DMS 273 (cell line): ENCODE measurements around the gene DUSP15.
A peak's percentile ranks its signal among the peaks of the same experiment; 100 is the strongest.
"Not testable (repeated sequence)": the region's sequence is repeated elsewhere in the genome, so short reads cannot be mapped to it uniquely, and the experiment has no call there.

Experiments
- DNase-seq: peaks from one replicate; lab custom pipeline; 2025; ENCODE audit not compliant: unreplicated experiment; lab: John Stamatoyannopoulos, UW

Gene DUSP15

DNA sequence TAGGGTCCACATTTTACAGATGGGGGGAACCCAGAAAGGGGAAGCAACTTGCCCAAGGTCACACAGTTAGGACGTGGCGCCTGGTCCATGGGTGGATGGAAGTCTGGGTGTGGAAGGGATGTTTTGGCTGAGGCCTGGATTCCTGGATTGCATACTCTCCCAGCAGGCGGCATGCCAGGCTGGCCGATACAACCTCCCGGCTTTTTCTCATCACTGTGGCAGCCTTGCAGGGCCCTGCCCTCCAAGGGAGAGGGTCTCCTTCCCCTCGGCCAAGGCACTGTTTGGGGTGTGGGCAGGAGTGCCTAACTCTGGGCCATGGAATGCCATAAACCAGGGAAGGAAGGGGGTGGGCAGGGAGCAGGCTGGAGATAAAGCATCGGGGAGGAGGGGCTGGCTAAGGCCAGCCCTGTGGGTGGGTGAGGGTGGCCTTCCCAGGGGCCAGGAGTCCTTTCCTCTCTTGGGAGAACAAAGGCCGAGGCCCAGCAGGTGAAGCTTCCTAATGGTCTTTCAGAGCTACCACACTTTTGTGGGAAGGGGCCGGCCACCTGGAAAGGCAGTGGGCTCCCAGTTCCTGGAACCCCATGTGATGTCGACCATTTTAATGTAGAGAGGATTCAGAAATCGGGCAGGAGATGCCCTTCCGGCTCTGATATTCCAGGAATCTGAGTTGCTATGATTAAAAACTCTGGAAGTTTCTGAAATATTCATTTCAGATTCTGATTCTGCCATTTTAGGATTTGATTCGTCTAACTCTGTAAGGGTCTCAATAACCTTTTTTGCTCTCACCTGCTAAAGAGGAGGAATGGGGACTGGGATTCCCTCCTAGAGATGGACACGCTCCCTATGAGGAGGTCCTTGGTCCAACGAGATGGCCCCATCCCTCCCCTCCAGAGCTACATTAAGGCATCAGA lies 29.2 kb downstream of the DUSP15 start:
- no peak for DNase-seq

- DNase-seq = no peak
Measured at GRCh38 chr20:31839782-31840487, 30.4 kb downstream of the DUSP15 start.

DNA sequence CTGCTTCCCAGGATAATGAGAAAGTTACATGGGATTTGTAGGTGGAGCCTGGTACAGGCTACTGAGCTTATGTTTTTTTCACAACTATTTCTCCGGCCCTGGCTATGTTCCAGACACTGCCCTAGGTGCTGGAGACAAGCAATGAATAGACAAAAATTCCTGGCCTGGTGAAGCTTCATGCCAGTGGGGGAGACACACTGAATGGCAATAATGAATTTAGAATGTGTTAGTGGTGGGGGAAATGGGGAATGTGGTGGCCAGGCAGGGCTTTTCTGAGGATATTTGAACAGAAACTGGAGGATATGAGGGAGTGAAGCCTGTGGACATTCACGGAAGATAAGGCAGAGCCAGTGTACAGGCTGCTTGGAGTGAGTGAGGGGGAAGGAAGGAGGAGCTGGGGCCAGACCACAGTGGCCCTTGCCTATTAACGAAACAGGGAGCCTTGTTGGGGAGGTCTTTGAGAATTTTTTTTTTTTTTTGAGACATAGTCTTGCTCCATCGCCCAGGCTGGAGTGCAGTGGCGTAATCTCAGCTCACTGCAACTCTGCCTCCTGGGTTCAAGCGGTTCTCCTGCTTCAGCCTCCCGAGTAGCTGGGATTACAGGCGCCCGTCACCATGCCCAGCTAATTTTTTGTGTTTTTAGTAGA lies 31.6 kb downstream of the DUSP15 start:
- DNase-seq = no peak

DNA sequence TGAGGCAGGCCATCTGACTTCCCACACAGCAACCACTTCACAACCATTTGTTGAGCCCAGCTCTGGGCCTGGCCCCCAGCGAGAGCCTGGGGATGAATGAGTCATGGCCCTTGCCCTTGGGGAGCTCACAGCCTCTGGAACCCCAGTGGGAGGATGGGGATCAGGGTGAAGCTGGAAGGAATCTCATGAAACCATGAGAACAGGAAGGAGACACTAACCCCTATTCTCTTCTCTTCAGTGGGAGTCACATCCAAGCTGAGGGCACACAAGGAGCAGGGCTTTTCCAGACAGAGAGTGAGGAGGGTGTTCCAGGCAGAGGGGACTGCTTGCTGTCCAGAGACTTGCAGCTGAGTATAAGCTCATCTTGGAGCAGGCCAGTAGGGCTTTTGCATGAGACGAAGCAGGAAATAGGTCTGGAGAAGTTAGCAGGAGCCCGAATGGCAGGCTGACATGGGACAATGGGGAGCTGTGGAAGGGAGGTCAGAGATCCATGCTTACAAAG lies 32.4 kb downstream of the DUSP15 start:
- no peak for DNase-seq

GRCh38 chr20:31836853-31837608 lies 33.3 kb downstream of the DUSP15 start:
- DNase-seq = no peak

DNA sequence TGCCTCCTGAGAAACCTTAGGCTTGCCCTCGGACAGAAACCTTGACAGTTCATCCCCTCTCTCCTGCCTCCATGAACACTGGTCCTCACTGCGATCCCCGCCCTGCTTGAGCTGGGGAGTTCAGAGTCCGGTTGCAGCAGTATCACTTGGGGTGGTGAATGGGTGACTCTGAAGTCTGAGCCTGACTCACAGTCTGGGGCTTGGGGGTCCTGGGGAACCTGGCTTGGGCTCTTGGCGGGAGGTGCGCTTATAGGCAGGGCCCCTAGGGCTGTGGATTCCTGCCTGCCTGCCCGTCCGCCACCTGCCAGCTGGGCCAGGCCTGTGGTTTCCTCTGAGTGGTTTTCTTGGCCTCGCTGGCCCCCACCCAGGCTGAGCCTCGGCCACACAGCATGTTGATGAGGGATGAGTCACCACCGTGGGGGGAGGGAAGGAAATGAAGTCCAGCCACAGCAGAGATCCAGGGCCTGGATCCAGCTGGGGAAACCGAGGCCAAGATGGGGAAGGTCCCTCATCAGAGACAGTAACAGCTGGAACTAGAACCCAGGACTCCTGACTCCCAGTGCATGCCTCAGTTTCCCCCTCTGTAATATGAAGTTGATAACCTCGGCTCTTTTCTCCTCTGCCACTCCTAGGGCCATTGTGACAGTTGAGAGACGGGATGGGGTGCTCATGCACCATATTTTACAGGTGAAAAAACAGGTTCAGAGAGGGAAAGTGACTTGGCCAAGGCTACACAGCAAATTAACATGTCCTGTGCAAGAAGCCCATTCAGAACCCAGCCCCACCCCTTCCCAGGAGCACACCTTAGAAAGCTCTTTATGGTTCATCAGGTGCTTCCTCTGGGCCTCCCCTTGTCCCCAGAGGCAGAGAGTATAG lies 34.1 kb downstream of the DUSP15 start:
- DNase-seq = peak; percentile 82

DNA sequence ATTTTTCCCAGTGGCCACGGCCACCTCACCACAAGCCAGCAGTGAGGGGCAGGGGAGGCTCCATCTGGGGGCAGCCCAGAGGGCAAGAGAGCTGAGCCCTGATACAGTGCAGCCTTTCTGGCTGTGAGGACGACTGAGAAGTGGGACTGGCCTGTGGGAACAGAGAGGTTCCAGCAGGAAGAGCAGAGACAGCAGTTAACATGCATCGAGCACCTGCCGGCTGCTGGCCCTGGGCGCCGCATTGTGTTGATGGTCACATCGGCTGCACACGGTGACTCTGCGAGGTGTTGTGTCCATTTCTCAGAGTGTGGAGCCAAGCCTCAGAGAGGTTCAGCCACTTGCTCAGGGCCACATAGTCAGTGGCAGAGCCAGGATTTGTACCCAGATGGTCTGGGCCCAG lies 34.8 kb downstream of the DUSP15 start:
- DNase-seq = no peak

DNA sequence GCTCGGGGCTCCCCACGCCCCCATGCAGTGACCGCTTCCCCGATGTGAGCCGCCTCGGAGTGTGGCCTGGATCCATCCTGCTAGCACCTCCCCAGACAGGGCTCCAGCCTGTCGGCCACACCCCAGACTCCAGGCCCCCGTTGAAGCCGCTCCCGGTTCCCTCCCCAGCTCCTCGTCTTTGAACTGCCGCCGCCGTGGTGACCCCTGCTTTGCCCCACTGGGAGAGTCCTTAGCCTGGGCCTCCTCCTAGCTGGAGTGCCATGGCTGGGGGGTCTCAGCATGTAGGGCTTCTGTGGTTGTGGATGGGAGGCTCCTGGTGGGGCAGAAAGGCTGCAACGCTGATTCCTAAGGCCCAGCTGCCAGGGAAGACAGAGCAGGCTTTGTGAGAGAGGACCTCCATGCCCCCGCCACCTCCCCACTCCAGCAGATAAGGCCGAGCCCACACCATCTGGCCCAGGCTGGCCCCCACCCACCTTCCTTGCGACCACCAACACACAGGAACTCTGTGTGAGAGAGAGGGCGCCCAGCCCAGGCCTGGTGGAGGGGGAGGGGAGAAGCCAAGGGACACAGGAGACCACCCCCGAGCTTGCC lies 36.3 kb downstream of the DUSP15 start:
- no peak for DNase-seq

- DNase-seq = peak; percentile 79
Measured at GRCh38 chr20:31833130-31833930, 37.0 kb downstream of the DUSP15 start.

DNA sequence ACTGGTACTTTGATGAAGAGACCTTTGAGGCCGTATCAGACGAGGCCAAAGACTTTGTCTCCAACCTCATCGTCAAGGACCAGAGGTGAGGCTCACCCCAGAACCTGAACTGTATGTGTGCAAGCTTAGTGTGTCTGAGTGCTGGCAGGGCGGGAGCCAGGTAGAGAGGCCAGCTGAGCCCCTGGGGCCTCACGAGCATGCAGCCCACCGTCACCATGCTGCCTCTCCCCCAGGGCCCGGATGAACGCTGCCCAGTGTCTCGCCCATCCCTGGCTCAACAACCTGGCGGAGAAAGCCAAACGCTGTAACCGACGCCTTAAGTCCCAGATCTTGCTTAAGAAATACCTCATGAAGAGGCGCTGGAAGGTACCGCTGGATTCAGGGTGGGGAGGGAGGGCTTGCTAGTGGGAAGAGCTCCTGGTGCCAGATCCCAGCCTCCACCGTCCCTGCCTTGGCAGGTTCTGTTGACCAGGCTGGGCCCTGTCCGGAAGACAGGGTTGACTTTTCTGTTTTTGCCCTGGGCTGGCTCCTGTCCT lies 38.5 kb downstream of the DUSP15 start:
- no peak for DNase-seq

DNA sequence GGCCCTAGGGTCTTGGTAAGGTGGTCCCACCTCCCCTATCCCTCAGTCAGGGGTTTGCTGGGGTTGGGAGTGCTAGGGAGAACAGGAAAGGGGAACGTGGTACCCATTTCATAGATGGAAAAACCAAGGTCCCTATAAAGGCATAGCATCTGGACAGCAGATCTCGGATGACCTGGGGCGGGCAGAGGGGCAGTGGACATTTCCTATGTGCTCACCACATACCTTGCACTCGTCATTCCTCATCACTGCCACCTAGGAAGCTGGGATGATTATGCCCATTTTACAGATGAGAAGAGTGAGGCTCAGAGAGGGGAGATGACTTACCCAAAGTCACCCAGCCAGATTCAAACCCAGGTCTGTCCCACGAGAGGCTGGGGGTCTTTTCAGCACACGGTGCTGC lies 39.1 kb downstream of the DUSP15 start:
- DNase-seq = no peak

DNA sequence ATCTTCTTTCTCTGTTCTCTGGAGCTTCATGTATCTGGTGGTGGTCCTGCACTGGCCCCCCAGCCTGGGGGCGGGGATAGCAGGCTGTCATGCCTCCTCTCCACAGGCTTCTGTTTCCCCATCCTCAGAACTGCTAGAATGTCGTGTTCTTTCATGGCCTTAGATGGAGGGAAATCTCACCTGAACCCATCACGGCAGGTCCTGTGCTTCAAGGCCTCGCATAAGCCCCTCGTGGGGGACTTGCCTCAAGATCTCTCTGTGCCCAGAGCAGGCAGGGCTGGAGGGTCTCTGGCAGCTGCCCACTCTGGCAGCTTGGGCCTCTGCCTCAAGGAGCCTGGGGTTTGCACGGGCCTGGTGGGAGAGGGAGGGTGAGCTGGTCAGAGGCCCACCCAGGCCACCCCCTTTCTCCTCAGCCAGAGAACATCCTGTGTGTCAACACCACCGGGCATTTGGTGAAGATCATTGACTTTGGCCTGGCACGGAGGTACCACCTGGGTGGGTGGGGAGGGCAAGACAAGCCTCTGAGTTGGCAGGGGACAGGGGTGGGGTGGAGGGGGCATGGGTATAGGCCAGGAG lies 39.8 kb downstream of the DUSP15 start:
- DNase-seq = no peak

- no peak for DNase-seq
Measured at GRCh38 chr20:31829731-31830130, 40.6 kb downstream of the DUSP15 start.

- DNase-seq = not testable (repeated sequence)
Measured at GRCh38 chr20:31828016-31828415, 42.3 kb downstream of the DUSP15 start.

DNA sequence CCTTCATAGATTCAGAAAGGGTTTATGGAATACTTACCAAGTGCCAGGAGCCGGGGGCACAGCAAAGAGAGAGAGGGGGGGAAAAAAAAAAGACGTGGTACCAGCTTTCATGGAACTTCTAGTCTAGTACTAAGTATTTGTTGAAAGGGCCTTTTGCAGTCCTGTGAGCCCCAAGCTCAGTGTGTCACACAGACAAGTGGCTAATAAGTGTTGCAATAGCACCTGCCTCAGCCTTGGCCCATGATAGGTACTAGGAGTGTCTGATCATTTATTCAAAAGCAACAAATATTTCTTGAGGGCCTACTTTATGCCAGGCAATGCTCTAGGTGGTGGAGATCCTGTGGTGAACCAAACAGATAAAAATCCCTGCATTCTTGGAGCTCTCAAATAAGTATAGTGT lies 43.3 kb downstream of the DUSP15 start:
- DNase-seq = no peak

DNA sequence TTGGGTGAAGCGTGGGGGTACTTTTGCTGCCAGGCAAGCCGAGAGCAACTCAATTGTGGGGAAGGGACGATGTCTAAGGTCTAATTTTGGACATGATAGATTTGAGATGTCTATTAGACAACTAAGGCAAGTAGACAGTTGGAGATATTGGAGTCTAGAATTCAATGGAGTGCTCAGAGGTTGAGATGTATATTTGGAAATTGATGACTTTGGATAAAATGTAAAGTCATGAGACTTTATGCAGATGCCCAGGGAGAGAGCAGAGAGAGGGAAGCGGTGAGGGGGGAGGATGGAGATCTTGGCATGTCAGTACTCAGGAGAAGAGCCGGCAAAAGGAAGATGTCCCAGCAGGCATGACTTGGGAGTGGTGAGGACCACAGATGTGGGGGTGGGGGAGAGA lies 44.3 kb downstream of the DUSP15 start:
- no peak for DNase-seq

DNA sequence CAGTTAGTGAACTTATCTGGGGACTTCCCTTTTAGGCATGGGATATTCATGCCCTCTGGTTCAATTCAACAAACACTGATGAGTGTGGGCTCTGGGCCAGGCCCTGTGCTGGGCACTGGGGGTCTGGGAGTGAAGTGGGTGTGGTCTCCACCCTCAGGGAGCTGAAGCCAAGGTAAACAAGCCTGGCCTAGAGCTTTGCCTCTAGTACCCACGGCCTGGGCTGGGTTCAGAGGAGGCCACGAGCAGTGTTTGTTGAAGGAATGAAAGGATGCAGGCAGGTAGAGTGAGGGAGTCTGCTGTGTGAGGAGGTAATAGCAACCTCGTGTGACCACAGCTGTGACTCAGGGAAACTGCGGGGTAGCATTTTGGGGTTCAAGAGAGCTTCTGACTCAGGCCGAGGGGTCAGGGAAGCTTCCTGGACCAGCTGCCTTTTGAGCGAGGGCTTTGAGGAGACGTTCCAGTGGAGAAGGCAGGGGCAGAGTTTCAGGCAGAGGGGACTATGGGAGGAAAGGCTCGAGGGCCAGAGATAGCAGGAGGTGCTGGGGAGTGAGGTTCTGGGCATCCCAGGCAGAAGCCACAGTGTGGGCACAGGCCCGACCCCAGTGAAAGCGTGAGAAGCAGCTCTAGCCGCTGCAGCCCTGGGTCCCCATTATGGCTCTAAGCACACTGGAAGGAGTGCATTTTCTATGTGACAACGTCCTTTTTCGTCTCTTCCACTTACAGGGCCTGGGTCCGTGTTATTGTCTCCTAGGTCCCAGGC lies 45.6 kb downstream of the DUSP15 start:
- no peak for DNase-seq
